EH (cell line): ENCODE results near the gene STAB2.

Experiments used
- DNase-seq: peaks from one replicate; pipeline ENCODE4 v3.0.0-alpha.2; 2015; ENCODE audit warnings: low read depth

STAB2 gene

GRCh38 chr12:103780093-103780440 is 193.0 kb downstream of the STAB2 start:
- peak; percentile 31 for DNase-seq

- DNase-seq = no peak
Measured at GRCh38 chr12:103780992-103781391, 193.9 kb downstream of the STAB2 start.

GRCh38 chr12:103782399-103782798 is 195.3 kb downstream of the STAB2 start:
- no peak for DNase-seq

GRCh38 chr12:103783744-103784664 is 196.9 kb downstream of the STAB2 start:
- no peak for DNase-seq

GRCh38 chr12:103785243-103786031 is 198.4 kb downstream of the STAB2 start:
- DNase-seq = peak; percentile 37

GRCh38 chr12:103786201-103786600 is 199.1 kb downstream of the STAB2 start:
- no peak for DNase-seq

GRCh38 chr12:103791350-103791920 is 204.4 kb downstream of the STAB2 start:
- DNase-seq = no peak

- no peak for DNase-seq
Measured at GRCh38 chr12:103793046-103793445, 206.0 kb downstream of the STAB2 start.

GRCh38 chr12:103793512-103794045 is 206.5 kb downstream of the STAB2 start:
- DNase-seq = no peak

GRCh38 chr12:103794309-103795213 is 207.5 kb downstream of the STAB2 start:
- no peak for DNase-seq

- no peak for DNase-seq
Measured at GRCh38 chr12:103798586-103798985, 211.5 kb downstream of the STAB2 start.

- no peak for DNase-seq
Measured at GRCh38 chr12:103799504-103799856, 212.4 kb downstream of the STAB2 start.

- peak; percentile 56 for DNase-seq
Measured at GRCh38 chr12:103799857-103800771, 213.0 kb downstream of the STAB2 start.

GRCh38 chr12:103801709-103802585 is 214.9 kb downstream of the STAB2 start:
- DNase-seq = peak; percentile 49

- no peak for DNase-seq
Measured at GRCh38 chr12:103802586-103802886, 215.5 kb downstream of the STAB2 start.

- no peak for DNase-seq
Measured at GRCh38 chr12:103803847-103804246, 216.8 kb downstream of the STAB2 start.

GRCh38 chr12:103805655-103806360 is 218.7 kb downstream of the STAB2 start:
- no peak for DNase-seq

GRCh38 chr12:103806803-103807202 is 219.7 kb downstream of the STAB2 start:
- no peak for DNase-seq
